Trophoblast cell (in vitro differentiated cells and primary cell): ENCODE results near the gene DEAF1.

Experiments used
- DNase-seq, 2 donors: peaks; one replicate each; pipeline ENCODE4 v3.0.0-alpha.2; 2016
- H2AFZ ChIP-seq: 2 replicates; pipeline ENCODE4 v1.6.1; 2013; ENCODE audit warnings: low read length, moderate library complexity, mild to moderate bottlenecking; ENCODE audit not compliant: insufficient read depth, poor library complexity
- H2AK5ac ChIP-seq: 2 replicates; pipeline ENCODE4 v1.6.1; 2013; ENCODE audit warnings: mild to moderate bottlenecking, low read length
- H2BK120ac ChIP-seq: 2 replicates; pipeline ENCODE4 v1.6.1; 2013; ENCODE audit warnings: low read length, mild to moderate bottlenecking, moderate library complexity; ENCODE audit not compliant: insufficient read depth, poor library complexity
- H2BK12ac ChIP-seq: 2 replicates; pipeline ENCODE4 v1.6.1; 2013; ENCODE audit warnings: mild to moderate bottlenecking, low read length, moderate library complexity
- H2BK5ac ChIP-seq: 2 replicates; pipeline ENCODE4 v1.6.1; 2013; ENCODE audit warnings: low read length, low read depth, moderate library complexity, mild to moderate bottlenecking; ENCODE audit not compliant: poor library complexity
- H3K14ac ChIP-seq: 2 replicates; pipeline ENCODE4 v1.6.1; 2013; ENCODE audit warnings: mild to moderate bottlenecking, low read length
- H3K18ac ChIP-seq: 2 replicates; pipeline ENCODE4 v1.6.1; 2013; ENCODE audit warnings: mild to moderate bottlenecking, low read length
- H3K23ac ChIP-seq: 2 replicates; pipeline ENCODE4 v1.6.1; 2013; ENCODE audit warnings: low read length
- H3K27ac ChIP-seq: 2 replicates; pipeline ENCODE4 v1.5.1; 2013; ENCODE audit warnings: low read depth, mild to moderate bottlenecking, inconsistent platforms, low read length, moderate library complexity
- H3K27me3 ChIP-seq: 2 replicates; pipeline ENCODE4 v1.6.1; 2013; ENCODE audit warnings: inconsistent platforms, mild to moderate bottlenecking, low read length, moderate library complexity; ENCODE audit not compliant: insufficient read depth
- H3K36me3 ChIP-seq, 2 experiments: 1 replicate in 1 of 2; 2 replicates in 1 of 2; pipeline ENCODE4 v1.6.1; 2013; ENCODE audit warnings: low read length in 2 of 2, mild to moderate bottlenecking in 2 of 2, moderate library complexity in 1 of 2; ENCODE audit not compliant: insufficient read depth in 2 of 2, control insufficient read depth in 1 of 2
- H3K4ac ChIP-seq: 2 replicates; pipeline ENCODE4 v1.6.1; 2013; ENCODE audit warnings: low read depth, mild to moderate bottlenecking, low read length, moderate library complexity
- H3K4me1 ChIP-seq, 2 experiments: 1 replicate in 1 of 2; 2 replicates in 1 of 2; pipeline ENCODE4 v1.6.1; 2013; ENCODE audit warnings: low read length in 2 of 2, mild to moderate bottlenecking in 2 of 2, moderate library complexity in 1 of 2; ENCODE audit not compliant: insufficient read depth in 2 of 2, control insufficient read depth in 1 of 2
- H3K4me2 ChIP-seq: 2 replicates; pipeline ENCODE4 v1.6.1; 2013; ENCODE audit warnings: inconsistent platforms, mild to moderate bottlenecking, low read length, moderate library complexity
- H3K4me3 ChIP-seq: 2 replicates; pipeline ENCODE4 v1.5.1; 2013; ENCODE audit warnings: mild to moderate bottlenecking, low read depth, low read length, inconsistent platforms
- H3K79me1 ChIP-seq: one replicate; pipeline ENCODE4 v1.6.1; 2013; ENCODE audit warnings: low read length
- H3K79me2 ChIP-seq: 2 replicates; pipeline ENCODE4 v1.6.1; 2013; ENCODE audit warnings: low read length, mild to moderate bottlenecking; ENCODE audit not compliant: control insufficient read depth, insufficient read depth, poor library complexity
- H3K9ac ChIP-seq: 2 replicates; pipeline ENCODE4 v1.6.1; 2013; ENCODE audit warnings: mild to moderate bottlenecking, low read length
- H3K9me3 ChIP-seq: 2 replicates; pipeline ENCODE4 v1.6.1; 2013; ENCODE audit warnings: low read depth, mild to moderate bottlenecking, control low read depth, inconsistent platforms, low read length; ENCODE audit not compliant: insufficient read depth
- H4K12ac ChIP-seq: 2 replicates; pipeline ENCODE4 v1.6.1; 2013; ENCODE audit warnings: low read depth, mild to moderate bottlenecking, low read length, moderate library complexity
- H4K8ac ChIP-seq: 2 replicates; pipeline ENCODE4 v1.6.1; 2013; ENCODE audit warnings: low read depth, mild to moderate bottlenecking, low read length, moderate library complexity
- H4K91ac ChIP-seq: one replicate; pipeline ENCODE4 v1.6.1; 2013; ENCODE audit warnings: low read depth, mild to moderate bottlenecking, low read length, moderate library complexity
- WGBS: extraction: QIAGEN DNeasy Blood & Tissue Kit; methylation state at CpG from one replicate; pipeline ENCODE4 v1.1.7; 2013; ENCODE audit warnings: missing lambda C conversion rate; ENCODE audit not compliant: insufficient read length, insufficient coverage; ENCODE audit errors: extremely low coverage; 5-methylcytosine and 5-hydroxymethylcytosine counted together

The DEAF1 gene

DNA sequence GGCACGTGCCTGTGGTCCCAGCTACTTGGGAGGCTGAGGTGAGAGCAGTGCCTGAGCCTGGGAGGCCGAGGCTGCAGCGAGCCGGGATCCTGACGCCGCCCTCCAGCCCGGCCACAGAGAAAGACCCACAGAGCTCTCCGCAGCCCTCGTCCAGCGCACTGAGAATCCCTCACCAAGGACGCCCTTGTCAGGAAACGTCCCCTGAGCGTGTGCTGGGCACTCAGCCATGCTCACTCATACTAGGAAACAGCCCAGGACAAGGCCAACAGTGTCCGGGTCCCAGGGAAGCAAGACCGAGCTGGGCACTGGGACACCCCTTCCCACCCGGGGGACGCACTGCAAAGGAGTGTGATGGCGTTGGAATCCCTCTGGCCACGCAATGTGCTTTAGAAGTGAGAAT is 14.5 kb downstream of the DEAF1 start:
- Histone ChIP-seq H3K14ac (no peak overlapping the region), H3K79me1 (no peaks in the 10 kb centered on the region), H2BK5ac (no peak overlapping the region), H4K91ac (no peak overlapping the region), H2AK5ac (no peak overlapping the region), H4K12ac (no peak overlapping the region), H3K4me3 (no peak overlapping the region), H3K18ac (no peak overlapping the region), H3K79me2 (no peaks in the 10 kb centered on the region), H3K27me3 (no peaks in the 10 kb centered on the region), H3K4me2 (no peak overlapping the region), H4K8ac (no peak overlapping the region), H3K4me1 (no peaks in the 10 kb centered on the region), H3K4ac (no peak overlapping the region), H3K36me3 (peaks cover 52 to 53% of the 10 kb centered on the region in 2 experiments), H3K23ac (no peak overlapping the region), H2BK120ac (no peak overlapping the region), H2AFZ (no peak overlapping the region), H3K9ac (no peak overlapping the region), H3K27ac (no peak overlapping the region), H3K9me3 (no peaks in the 10 kb centered on the region), H2BK12ac (no peak overlapping the region)
- no peak for DNase-seq
- no CpG with 5 or more reads among the region's 19 CpGs for WGBS

DNA sequence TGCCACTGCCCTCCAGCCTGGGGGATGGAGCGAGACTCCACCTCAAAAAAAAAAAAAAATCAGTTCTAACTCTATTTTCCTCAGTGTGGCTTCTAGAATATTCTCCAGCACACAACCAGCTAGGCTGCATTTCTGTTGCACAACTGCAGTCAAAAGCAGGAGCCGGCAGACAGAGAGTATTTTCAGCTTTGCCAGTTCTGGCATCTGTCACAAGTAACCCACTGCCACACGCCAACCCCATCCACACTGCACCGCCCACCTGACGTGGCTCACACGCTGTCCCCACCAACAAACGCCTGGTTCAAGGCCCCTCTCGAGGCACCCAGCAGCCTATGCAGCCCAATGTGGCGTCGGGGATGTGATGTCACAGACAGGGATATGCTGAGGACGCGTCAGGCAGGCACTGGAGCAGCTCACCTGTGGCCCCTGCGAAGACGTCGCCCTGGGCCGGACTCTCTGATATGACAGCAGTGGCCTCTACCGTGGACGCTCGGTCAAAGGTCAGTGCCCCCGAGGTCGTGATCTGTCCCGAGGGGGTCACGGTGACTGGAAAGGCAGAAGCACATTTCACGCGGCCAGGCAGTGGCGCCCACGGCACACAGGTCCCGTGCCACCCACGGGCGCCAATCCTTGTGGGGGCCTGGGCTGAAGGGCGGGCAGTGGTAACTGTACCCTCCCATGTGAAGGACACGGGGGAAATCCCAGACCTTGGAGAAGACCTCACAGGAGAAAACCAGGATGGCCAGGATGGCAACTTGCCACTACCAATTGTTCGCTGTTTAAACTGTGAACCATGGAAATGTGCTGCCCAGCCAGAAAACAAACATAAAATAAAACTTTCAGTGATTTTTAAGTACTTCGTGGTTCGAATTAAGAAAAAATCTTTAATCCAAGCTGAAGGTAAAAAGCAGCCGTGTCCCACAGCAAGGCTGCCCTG is 15.5 kb downstream of the DEAF1 start:
- Histone ChIP-seq H3K14ac (no peak overlapping the region), H3K4me2 (no peak overlapping the region), H3K27ac (no peak overlapping the region), H3K23ac (no peak overlapping the region), H3K27me3 (no peaks in the 10 kb centered on the region), H3K4ac (no peak overlapping the region), H3K9me3 (no peaks in the 10 kb centered on the region), H2BK12ac (no peak overlapping the region), H3K79me2 (no peaks in the 10 kb centered on the region), H3K4me1 (no peaks in the 10 kb centered on the region), H4K8ac (no peak overlapping the region), H3K4me3 (no peak overlapping the region), H2AK5ac (no peak overlapping the region), H3K9ac (no peak overlapping the region), H4K12ac (no peak overlapping the region), H2AFZ (no peak overlapping the region), H2BK120ac (no peak overlapping the region), H3K79me1 (no peaks in the 10 kb centered on the region), H4K91ac (no peak overlapping the region), H2BK5ac (no peak overlapping the region), H3K18ac (no peak overlapping the region), H3K36me3 (peaks cover 50% of the 10 kb centered on the region in 2 experiments)
- DNase-seq, result no peak
- WGBS, result no CpG with 5 or more reads among the region's 36 CpGs

DNA sequence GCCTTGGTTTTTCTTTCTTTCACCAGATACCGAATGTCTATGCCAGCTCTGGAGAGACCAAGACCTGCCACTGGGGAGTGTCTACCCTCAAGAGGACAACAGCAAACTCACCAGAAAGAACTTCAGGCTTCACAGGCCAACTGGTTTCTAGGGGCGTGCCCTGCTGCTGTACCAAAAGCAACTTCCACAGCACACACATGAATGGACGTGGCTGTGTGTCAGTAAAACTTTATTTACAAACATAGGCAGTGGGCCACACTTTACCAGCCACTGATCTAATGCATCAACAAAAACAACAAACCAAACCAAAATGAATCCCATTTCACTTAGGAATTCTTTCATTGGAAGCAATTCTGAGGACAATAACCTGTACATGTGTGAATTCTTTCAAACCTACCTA is 16.7 kb downstream of the DEAF1 start:
- Histone ChIP-seq H4K91ac (no peak overlapping the region), H3K79me2 (no peaks in the 10 kb centered on the region), H2AFZ (no peak overlapping the region), H4K8ac (no peak overlapping the region), H2BK12ac (no peak overlapping the region), H2BK5ac (no peak overlapping the region), H2AK5ac (no peak overlapping the region), H3K9ac (no peak overlapping the region), H3K4ac (no peak overlapping the region), H3K4me1 (no peaks in the 10 kb centered on the region), H3K4me2 (no peak overlapping the region), H3K18ac (no peak overlapping the region), H3K27ac (no peak overlapping the region), H2BK120ac (no peak overlapping the region), H3K27me3 (no peaks in the 10 kb centered on the region), H3K9me3 (no peaks in the 10 kb centered on the region), H3K23ac (no peak overlapping the region), H4K12ac (no peak overlapping the region), H3K36me3 (peaks cover 56 to 57% of the 10 kb centered on the region in 2 experiments), H3K4me3 (no peak overlapping the region), H3K14ac (no peak overlapping the region), H3K79me1 (no peaks in the 10 kb centered on the region)
- no CpG with 5 or more reads among the region's 3 CpGs for WGBS
- no peak for DNase-seq

- Histone ChIP-seq H2BK120ac (no peak overlapping the region), H3K27me3 (no peaks in the 10 kb centered on the region), H2BK12ac (no peak overlapping the region), H4K12ac (no peak overlapping the region), H3K23ac (no peak overlapping the region), H3K4me2 (no peak overlapping the region), H3K4me3 (no peak overlapping the region), H2AFZ (no peak overlapping the region), H4K8ac (no peak overlapping the region), H3K9me3 (no peaks in the 10 kb centered on the region), H2AK5ac (no peak overlapping the region), H4K91ac (no peak overlapping the region), H3K9ac (no peak overlapping the region), H3K27ac (no peak overlapping the region), H2BK5ac (no peak overlapping the region), H3K79me1 (no peaks in the 10 kb centered on the region), H3K4me1 (no peaks in the 10 kb centered on the region), H3K14ac (no peak overlapping the region), H3K79me2 (no peaks in the 10 kb centered on the region), H3K36me3 (peaks cover 35 to 39% of the 10 kb centered on the region in 2 experiments), H3K18ac (no peak overlapping the region), H3K4ac (no peak overlapping the region)
- no CpG with 5 or more reads among the region's 17 CpGs for WGBS
- no peak for DNase-seq
Observed at GRCh38 chr11:674406-674805, 20.6 kb downstream of the DEAF1 start.
